Measurements from ENCODE around the gene PKHD1. TPM values are rescaled to one million over a fixed set of nuclear protein-coding genes. Genes with fewer than 3 reads are reported as not detected.
"Not testable (repeated sequence)": the region's sequence is repeated elsewhere in the genome, so short reads cannot be mapped to it uniquely, and the experiment has no call there.

PKHD1 gene
- total and polyA plus RNA-seq, 2 of the 13 experiments (the other 11 are each of a cell fraction or from before 2014, with no cell fraction given), result 0.01 to 0.13 TPM

GRCh38 chr6:51983564-51983963 lies 103.8 kb downstream of the PKHD1 start:
- TF ChIP-seq ZSCAN22 (CRISPR knock-in tag; IDR thresholded peaks at IDR 0.05) (no peak), RBM22 (optimal IDR thresholded peaks at IDR 0.05; ENCODE audit: low read length) (no peak), ZNF737 (CRISPR knock-in tag; IDR thresholded peaks at IDR 0.05; ENCODE audit: borderline replicate concordance) (no peak), ZBTB21 (CRISPR knock-in tag; IDR thresholded peaks at IDR 0.05) (no peak)
- H3K9ac ChIP-seq (ENCODE audit: insufficient read depth, low read depth, low read length), result no peak overlapping the region
- no peak for ATAC-seq
- 39% methylated on average over 5 of the region's 5 CpGs for WGBS (ENCODE audit: low lambda C conversion rate)
- H2AFZ ChIP-seq (ENCODE audit: low read length), result no peak overlapping the region
- CTCF ChIA-PET (ENCODE audit: low intra/inter-chr PET ratio, low total read pairs), result no interaction called here
- no peaks in the 10 kb centered on the region for H4K20me1 ChIP-seq (ENCODE audit: insufficient read depth, low read length)
- no peaks in the 10 kb centered on the region for H3K9me3 ChIP-seq (ENCODE audit: low read length)
- BruUV-seq (replicated peaks), result no TSS peak
- intact Hi-C loops (cut with micrococcal nuclease; ENCODE audit: unreplicated experiment), result no loop called here
- in situ Hi-C loops (cut with HindIII; ENCODE audit: extremely low pct_ligation_motif_present, low pct_unique_long_range_greater_than_20kb), result no loop called here
- no peak overlapping the region for H3K27ac ChIP-seq (ENCODE audit: extremely low read length, insufficient read depth, low read length)
- no peak overlapping the region for H3K4me3 ChIP-seq (replicated peaks in 1 of 3; ENCODE audit: insufficient read depth in 1 of 3, low read depth in 2 of 3, low read length in 3 of 3)
- H3K4me2 ChIP-seq (ENCODE audit: low read depth, low read length), result no peak overlapping the region
- no peak for DNase-seq (ENCODE audit: low spot score)
- POLR2A ChIA-PET, result no interaction called here
- no peaks in the 10 kb centered on the region for H3K27me3 ChIP-seq (ENCODE audit: control insufficient read depth in 1 of 2, insufficient read depth in 2 of 2, low read length in 2 of 2)
- H3K36me3 ChIP-seq (replicated peaks in 1 of 2; ENCODE audit: control insufficient read depth in 1 of 2, insufficient read depth in 2 of 2, low read length in 2 of 2), result no peaks in the 10 kb centered on the region
- H3K79me2 ChIP-seq (ENCODE audit: insufficient read depth, low read length), result no peaks in the 10 kb centered on the region
- no peaks in the 10 kb centered on the region for H3K4me1 ChIP-seq (ENCODE audit: insufficient read depth, low read length)
- FAIRE-seq, result no peak

GRCh38 chr6:51982695-51983094 lies 104.7 kb downstream of the PKHD1 start:
- H3K36me3 ChIP-seq (replicated peaks in 1 of 2; ENCODE audit: control insufficient read depth in 1 of 2, insufficient read depth in 2 of 2, low read length in 2 of 2); H2AFZ ChIP-seq (ENCODE audit: low read length); FAIRE-seq; DNase-seq (ENCODE audit: low spot score); H3K9me3 ChIP-seq (ENCODE audit: low read length); H3K4me1 ChIP-seq (ENCODE audit: insufficient read depth, low read length); H3K4me3 ChIP-seq (replicated peaks in 1 of 3; ENCODE audit: insufficient read depth in 1 of 3, low read depth in 2 of 3, low read length in 3 of 3); H3K27ac ChIP-seq (ENCODE audit: extremely low read length, insufficient read depth, low read length); CTCF ChIA-PET (ENCODE audit: low intra/inter-chr PET ratio, low total read pairs); H3K4me2 ChIP-seq (ENCODE audit: low read depth, low read length); in situ Hi-C loops (cut with HindIII; ENCODE audit: extremely low pct_ligation_motif_present, low pct_unique_long_range_greater_than_20kb); H3K79me2 ChIP-seq (ENCODE audit: insufficient read depth, low read length); intact Hi-C loops (cut with micrococcal nuclease; ENCODE audit: unreplicated experiment); H3K27me3 ChIP-seq (ENCODE audit: control insufficient read depth in 1 of 2, insufficient read depth in 2 of 2, low read length in 2 of 2); H4K20me1 ChIP-seq (ENCODE audit: insufficient read depth, low read length); POLR2A ChIA-PET; ATAC-seq; H3K9ac ChIP-seq (ENCODE audit: insufficient read depth, low read depth, low read length); BruUV-seq (replicated peaks): not testable (repeated sequence)
- WGBS (ENCODE audit: low lambda C conversion rate), result 49% methylated on average over 5 of the region's 5 CpGs

All from HepG2 (cell line).